CD4-positive, alpha-beta T cell treated with Interleukin-15 for 1 hour (primary cell): ENCODE data around the gene MRPL16.

Source experiments
- DNase-seq: peaks from one replicate; pipeline ENCODE4 v3.0.0-alpha.2; 2020

MRPL16 gene

GRCh38 chr11:59769828-59770227, 40.8 kb downstream of the MRPL16 start:
- DNase-seq: no peak

DNA sequence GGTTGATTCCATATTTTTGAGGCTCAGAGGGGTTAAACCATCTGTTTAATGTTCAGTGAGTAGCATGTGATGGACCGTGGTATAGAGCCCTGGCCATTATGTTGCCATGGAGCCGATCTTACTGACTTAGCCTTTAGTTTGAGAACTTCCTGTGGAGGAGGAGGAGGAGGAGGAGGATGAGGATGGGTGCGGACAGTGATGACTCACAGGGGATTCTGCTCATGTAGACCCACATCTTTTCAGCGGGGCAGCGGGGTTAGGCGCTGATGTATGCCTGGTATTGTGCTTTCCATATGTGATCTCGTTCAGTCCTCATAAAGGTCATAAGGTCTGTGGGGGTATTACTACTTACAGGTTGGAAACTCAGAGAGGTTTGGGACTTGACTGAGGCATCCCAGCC, 41.5 kb downstream of the MRPL16 start:
- no peak for DNase-seq

- DNase-seq: no peak
These were observed 43.4 kb downstream of the MRPL16 start for GRCh38 chr11:59767225-59767611.

DNA sequence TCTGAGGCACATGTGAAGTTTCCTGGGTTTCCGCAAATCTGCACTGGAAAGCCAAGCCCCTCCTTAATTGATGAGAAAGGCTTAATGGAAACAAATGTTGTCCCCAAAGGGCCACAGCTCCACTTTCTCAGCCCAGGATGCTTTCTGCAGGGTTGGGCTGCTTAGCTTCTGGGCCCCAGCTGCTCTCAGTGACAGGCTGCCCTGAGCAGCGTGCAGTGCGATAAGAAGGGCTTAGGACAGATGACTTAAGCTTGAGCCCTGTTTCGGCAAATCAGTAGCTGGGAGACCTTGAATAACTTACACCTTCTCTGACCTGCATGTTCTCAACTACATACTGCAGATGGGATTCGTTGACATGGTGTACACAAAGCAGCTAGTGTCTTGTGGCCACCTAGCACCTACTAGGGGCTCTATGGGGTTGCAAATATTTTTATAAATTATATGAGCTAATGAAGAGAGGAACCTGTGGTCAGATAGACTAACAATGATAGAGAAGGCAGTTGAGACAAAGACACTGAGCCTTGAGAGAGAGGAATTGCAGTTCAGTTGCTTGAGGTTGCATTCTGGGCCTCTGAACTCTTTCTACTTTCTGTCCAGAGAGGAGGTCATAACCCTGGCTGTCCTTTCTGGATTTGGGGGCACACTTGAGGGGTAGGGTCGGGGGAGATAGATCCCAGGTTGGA, 43.9 kb downstream of the MRPL16 start:
- DNase-seq: no peak

DNA sequence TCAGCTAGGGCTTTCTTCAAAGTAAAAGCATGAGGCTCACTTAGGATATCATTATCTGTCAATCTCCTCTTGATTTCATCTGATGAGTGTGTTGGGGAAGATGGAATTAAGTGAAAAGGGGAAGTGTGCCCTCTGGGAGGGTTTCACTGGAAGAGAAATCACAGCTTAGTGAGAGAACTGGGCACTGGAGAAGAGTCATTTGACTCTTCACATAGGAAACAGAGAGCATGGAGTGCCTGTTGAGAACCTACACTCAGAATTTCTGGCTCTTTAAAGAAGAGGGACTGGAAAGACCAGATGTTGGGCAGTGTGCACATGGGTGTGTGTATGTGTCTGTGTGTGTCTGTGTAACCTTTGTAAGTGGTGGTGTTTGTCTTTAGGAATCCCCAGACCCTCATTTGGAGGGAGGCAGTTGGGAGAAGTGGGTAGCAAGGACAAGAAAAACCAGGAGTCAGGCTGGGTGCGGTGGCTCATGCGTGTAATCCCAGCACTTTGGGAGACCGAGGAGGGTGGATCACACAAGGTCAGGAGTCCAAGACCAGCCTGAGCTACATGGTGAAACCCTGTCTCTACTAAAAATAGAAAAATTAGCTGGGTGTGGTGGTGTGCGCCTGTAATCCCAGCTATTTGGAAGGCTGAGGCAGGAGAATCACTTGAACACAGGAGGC, 45.4 kb downstream of the MRPL16 start:
- no peak for DNase-seq

DNA sequence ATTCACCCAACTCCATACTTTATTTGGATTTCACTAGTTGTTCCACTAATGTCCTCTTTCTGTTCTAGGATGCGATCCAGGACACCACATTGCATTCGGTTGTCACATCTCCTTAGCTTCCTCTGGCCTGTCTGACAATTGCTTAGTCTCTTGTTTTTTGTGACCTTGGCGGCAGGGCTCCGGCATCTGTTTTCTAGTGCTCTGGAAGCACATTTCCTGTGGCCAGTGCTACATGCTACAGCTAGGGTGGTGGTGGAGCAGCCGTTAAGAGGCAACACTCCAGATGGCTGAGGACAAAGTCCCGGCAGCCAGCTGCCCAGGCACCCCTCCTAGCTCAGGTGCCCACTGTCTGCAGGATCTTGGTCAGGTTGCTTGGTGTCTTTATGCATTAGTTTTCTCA, 48.6 kb downstream of the MRPL16 start:
- no peak for DNase-seq

GRCh38 chr11:59760771-59761170, 49.8 kb downstream of the MRPL16 start:
- no peak for DNase-seq

DNA sequence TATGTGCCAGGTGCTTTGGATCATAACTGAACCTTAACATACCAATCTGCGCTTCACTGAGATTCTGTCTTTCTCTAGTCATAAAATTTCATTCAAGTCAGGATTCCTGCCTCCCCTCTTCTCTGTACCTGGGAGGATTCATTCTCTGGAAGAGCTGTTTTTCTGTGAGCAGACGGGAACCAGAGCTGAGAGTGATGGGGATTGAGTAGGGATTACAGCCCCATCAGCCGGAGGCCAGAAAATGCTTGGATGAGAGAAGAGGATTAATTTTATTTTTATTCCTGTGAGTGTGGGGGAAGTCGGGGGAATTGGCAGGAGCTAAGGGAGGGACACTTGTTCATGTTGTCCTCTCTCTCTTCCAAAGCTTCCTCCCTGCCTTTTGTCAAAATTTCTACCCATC, 50.7 kb downstream of the MRPL16 start:
- no peak for DNase-seq

DNA sequence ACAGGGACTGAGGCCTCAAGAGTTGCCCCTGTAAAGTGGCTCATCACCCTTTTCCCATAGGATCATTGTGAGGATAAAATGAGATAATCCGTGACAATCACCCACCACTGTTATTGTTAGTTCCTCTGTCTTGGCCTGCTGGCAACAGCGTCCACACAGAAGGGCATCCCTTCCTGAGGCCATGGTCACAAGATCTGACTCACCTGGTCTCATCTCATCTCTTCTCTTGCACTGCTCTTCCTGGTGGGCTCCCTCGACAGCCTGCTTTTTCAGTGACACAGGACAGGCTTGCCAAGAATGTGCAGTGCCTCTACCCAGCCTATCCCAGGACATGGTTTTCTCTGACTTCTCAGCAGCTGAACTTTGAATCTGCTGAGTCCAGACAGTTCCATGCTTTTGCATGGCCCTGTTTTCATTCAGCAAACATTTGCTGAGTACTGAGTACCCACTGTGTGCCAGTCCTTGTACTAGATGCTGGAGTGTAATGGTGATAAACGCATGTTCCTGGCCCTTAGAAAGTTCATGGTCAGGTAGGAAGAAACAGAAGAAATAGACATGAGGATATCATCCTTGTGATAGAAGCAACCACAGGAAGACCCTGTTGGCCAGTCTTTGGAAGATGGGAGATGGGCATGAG, 52.1 kb downstream of the MRPL16 start:
- DNase-seq: no peak

DNA sequence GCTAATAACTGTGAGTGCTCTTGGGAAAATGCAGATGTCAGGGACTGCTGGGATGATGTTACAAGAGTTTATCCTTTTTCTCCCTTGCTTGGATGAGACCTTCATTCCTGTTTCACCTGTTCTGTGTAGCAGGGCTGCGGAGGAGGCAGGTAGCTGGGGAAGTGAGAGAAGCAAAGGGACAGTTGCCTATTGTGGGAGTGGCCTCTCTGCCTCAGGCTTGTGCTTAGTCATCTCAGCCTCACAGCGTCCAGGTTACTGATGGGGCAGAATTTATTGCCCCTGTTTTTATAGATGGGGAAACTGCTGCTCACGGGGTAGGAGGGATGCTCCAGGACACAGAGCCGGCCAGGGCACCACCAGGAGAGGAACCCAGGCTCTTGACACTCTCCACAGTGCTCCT, 53.7 kb downstream of the MRPL16 start:
- peak; percentile 21 for DNase-seq

- no peak for DNase-seq
These were observed 54.1 kb downstream of the MRPL16 start for GRCh38 chr11:59756558-59756840.
